H1 (cell line): ENCODE results near the gene SLC13A5. TPM values are rescaled to one million over a fixed set of nuclear protein-coding genes. Genes with fewer than 3 reads are reported as not detected.
"Not testable (repeated sequence)": the region's sequence is repeated elsewhere in the genome, so short reads cannot be mapped to it uniquely, and the experiment has no call there.

ENCODE experiments used
- CTCF ChIA-PET: fragments of 300-600 bp; sonication (Branson Sonifier 250); formaldehyde crosslinking; loops from one replicate; lab custom pipeline; 2021; ENCODE audit not compliant: partially characterized antibody; lab: Charles Lee
- POLR2A ChIA-PET: fragments of 300-600 bp; sonication (Branson Sonifier 250); formaldehyde crosslinking; loops from one replicate; lab custom pipeline; 2021; ENCODE audit warnings: inconsistent platforms; ENCODE audit not compliant: partially characterized antibody; lab: Charles Lee
- DNase-seq, 2 experiments: peaks; one replicate each; pipeline versions ENCODE4 v3.0.0 to v3.0.0-alpha.2; 2010 to 2022; ENCODE audit warnings: low spot score in 2 of 2, low read depth in 1 of 2, mixed read lengths in 1 of 2
- FAIRE-seq: peaks from 2 replicates; lab custom pipeline; 2011; peaks lifted over from hg19 to GRCh38; lab: Jason Lieb, UNC
- H2AFZ ChIP-seq: 2 replicates; pipeline ENCODE4 v1.8.1; 2012; ENCODE audit warnings: low read length, inconsistent platforms
- H2AK5ac ChIP-seq: 2 replicates; pipeline ENCODE4 v1.6.1; 2013; ENCODE audit warnings: low read depth, low read length
- H2BK120ac ChIP-seq: replicated peaks from 2 replicates; pipeline ENCODE3; 2013; ENCODE audit warnings: low read depth, low read length, inconsistent platforms
- H2BK12ac ChIP-seq: 2 replicates; pipeline ENCODE4 v1.6.1; 2013; ENCODE audit warnings: low read depth, low read length
- H2BK15ac ChIP-seq: 2 replicates; pipeline ENCODE4 v1.6.1; 2013; ENCODE audit warnings: low read length
- H2BK20ac ChIP-seq: 2 replicates; pipeline ENCODE4 v1.6.1; 2013; ENCODE audit warnings: low read length
- H2BK5ac ChIP-seq: 2 replicates; pipeline ENCODE4 v1.6.1; 2013; ENCODE audit warnings: low read depth, low read length
- H3K14ac ChIP-seq: 2 replicates; pipeline ENCODE4 v1.6.1; 2013; ENCODE audit warnings: inconsistent platforms; ENCODE audit not compliant: insufficient read length
- H3K18ac ChIP-seq: 2 replicates; pipeline ENCODE4 v1.6.1; 2013; ENCODE audit warnings: low read length; ENCODE audit errors: extremely low read depth
- H3K23ac ChIP-seq: 2 replicates; pipeline ENCODE4 v1.6.1; 2013; ENCODE audit warnings: inconsistent platforms; ENCODE audit not compliant: insufficient read length
- H3K23me2 ChIP-seq: 2 replicates; pipeline ENCODE4 v1.6.1; 2013; ENCODE audit warnings: low read depth, low read length
- H3K27ac ChIP-seq: 2 replicates; pipeline ENCODE4 v1.6.1; 2011; ENCODE audit warnings: low read depth, low read length, inconsistent platforms
- H3K27me3 ChIP-seq, 4 experiments: replicated peaks in 1 of 4; 1 replicate in 1 of 4; 2 replicates in 3 of 4; pipeline versions ENCODE4 v1.6.1 to v1.8.1; 2011 to 2013; ENCODE audit warnings: low read length in 3 of 4, mild to moderate bottlenecking in 3 of 4, inconsistent platforms in 2 of 4, mixed read lengths in 2 of 4, moderate library complexity in 1 of 4; ENCODE audit not compliant: control insufficient read depth in 3 of 4, insufficient read depth in 3 of 4; ENCODE audit errors: extremely low read depth in 1 of 4
- H3K36me3 ChIP-seq, 4 experiments: 2 replicates each; pipeline versions ENCODE4 v1.6.1 to v1.8.1; 2011 to 2013; ENCODE audit warnings: mild to moderate bottlenecking in 4 of 4, low read length in 3 of 4, moderate library complexity in 2 of 4, control low read depth in 1 of 4, inconsistent platforms in 1 of 4; ENCODE audit not compliant: insufficient read depth in 4 of 4, control insufficient read depth in 2 of 4
- H3K4ac ChIP-seq: replicated peaks from 2 replicates; pipeline ENCODE3; 2013; ENCODE audit warnings: low read length, low read depth, mixed read lengths, inconsistent platforms; ENCODE audit not compliant: insufficient read length
- H3K4me1 ChIP-seq, 4 experiments: replicated peaks in 1 of 4; 1 replicate in 1 of 4; 2 replicates in 3 of 4; pipeline versions ENCODE4 v1.6.1 to v1.8.1; 2011 to 2013; ENCODE audit warnings: low read length in 3 of 4, inconsistent platforms in 2 of 4, mixed read lengths in 1 of 4; ENCODE audit not compliant: insufficient read depth in 4 of 4, control insufficient read depth in 3 of 4
- H3K4me2 ChIP-seq, 2 experiments: 2 replicates each; pipeline versions ENCODE4 v1.6.1 to v1.8.1; 2011 to 2013; ENCODE audit warnings: low read depth in 2 of 2, low read length in 2 of 2, control low read depth in 1 of 2, inconsistent platforms in 1 of 2, mild to moderate bottlenecking in 1 of 2; ENCODE audit not compliant: insufficient read depth in 1 of 2
- H3K4me3 ChIP-seq, 4 experiments: fragments of 200-600, 300-600 bp in 1 of 4; sonication (generic), shearing (Covaris generic), sonication (Bioruptor Twin) in 1 of 4; 2 replicates each; pipeline versions ENCODE4 v1.5.1 to v1.8.1; 2011 to 2016; ENCODE audit warnings: low read length in 4 of 4, low read depth in 3 of 4, control low read depth in 2 of 4, inconsistent platforms in 2 of 4, mild to moderate bottlenecking in 2 of 4, mixed read lengths in 1 of 4, moderate library complexity in 1 of 4; ENCODE audit not compliant: insufficient read depth in 2 of 4; ENCODE audit errors: extremely low read depth in 1 of 4
- H3K56ac ChIP-seq: replicated peaks from 2 replicates; pipeline ENCODE3; 2013; ENCODE audit warnings: low read depth, mild to moderate bottlenecking, mixed read lengths, low read length, inconsistent platforms; ENCODE audit not compliant: insufficient read length
- H3K79me1 ChIP-seq: 2 replicates; pipeline ENCODE4 v1.6.1; 2013; ENCODE audit warnings: low read depth, low read length, control low read depth
- H3K79me2 ChIP-seq, 2 experiments: 2 replicates each; pipeline versions ENCODE4 v1.6.1 to v1.8.1; 2012 to 2013; ENCODE audit warnings: low read length in 2 of 2, mild to moderate bottlenecking in 2 of 2, inconsistent platforms in 1 of 2; ENCODE audit not compliant: insufficient read depth in 2 of 2, control insufficient read depth in 1 of 2
- H3K9ac ChIP-seq, 4 experiments: replicated peaks in 1 of 4; 1 replicate in 1 of 4; 2 replicates in 3 of 4; pipeline versions ENCODE4 v1.6.1 to v1.8.1; 2011 to 2013; ENCODE audit warnings: low read depth in 3 of 4, low read length in 3 of 4, control low read depth in 2 of 4, mild to moderate bottlenecking in 2 of 4, moderate library complexity in 2 of 4, inconsistent platforms in 1 of 4; ENCODE audit errors: extremely low read depth in 1 of 4
- H3K9me3 ChIP-seq, 2 experiments: 2 replicates each; pipeline versions ENCODE4 v1.6.1 to v1.8.1; 2012 to 2013; ENCODE audit warnings: mild to moderate bottlenecking in 2 of 2, moderate library complexity in 2 of 2, control low read depth in 1 of 2, inconsistent platforms in 1 of 2, low read depth in 1 of 2, low read length in 1 of 2, mixed read lengths in 1 of 2; ENCODE audit not compliant: insufficient read depth in 2 of 2
- H4K20me1 ChIP-seq, 2 experiments: replicated peaks in 1 of 2; 2 replicates each; pipeline versions ENCODE3 to v1.8.1; 2011 to 2013; ENCODE audit warnings: inconsistent platforms in 2 of 2, low read length in 2 of 2, mild to moderate bottlenecking in 1 of 2; ENCODE audit not compliant: insufficient read depth in 2 of 2, control insufficient read depth in 1 of 2
- H4K5ac ChIP-seq: 2 replicates; pipeline ENCODE4 v1.6.1; 2013; ENCODE audit warnings: low read length, low read depth, mixed read lengths, inconsistent platforms; ENCODE audit not compliant: insufficient read length
- H4K8ac ChIP-seq: 2 replicates; pipeline ENCODE4 v1.8.0; 2013; ENCODE audit warnings: mild to moderate bottlenecking, moderate library complexity, low read length, inconsistent platforms; ENCODE audit not compliant: insufficient read depth; ENCODE audit errors: extremely low read depth
- H4K91ac ChIP-seq: replicated peaks from 2 replicates; pipeline ENCODE3; 2013; ENCODE audit warnings: low read length, mixed read lengths, inconsistent platforms; ENCODE audit not compliant: insufficient read length
- EZH2 ChIP-seq: fragments of 200-600 bp; sonication (generic); IDR thresholded peaks from 2 replicates; pipeline ENCODE4 v1.7.1; 2012; ENCODE audit warnings: low read depth, mild to moderate bottlenecking, moderate library complexity, low read length, inconsistent platforms; ENCODE audit not compliant: severe bottlenecking
- SUZ12 ChIP-seq: fragments of 200-600 bp; sonication (generic); IDR thresholded peaks from 2 replicates; pipeline ENCODE4 v1.6.1; 2012; ENCODE audit warnings: mild to moderate bottlenecking, inconsistent platforms, low read length, moderate library complexity, mixed read lengths
- WGBS, 2 experiments: shearing (Covaris generic) in 1 of 2; methylation state at CpG; one replicate each; pipeline versions ENCODE4 v1.1.6 to v1.1.7; 2013 to 2015; ENCODE audit warnings: low lambda C conversion rate in 2 of 2, mixed read lengths in 2 of 2, inconsistent platforms in 1 of 2, low coverage in 1 of 2, missing lambda C conversion rate in 1 of 2; ENCODE audit not compliant: insufficient replicate concordance in 2 of 2, insufficient coverage in 1 of 2, insufficient read length in 1 of 2; ENCODE audit errors: extremely low coverage in 1 of 2, missing lambda C conversion rate in 1 of 2; 5-methylcytosine and 5-hydroxymethylcytosine counted together
- polyA plus RNA-seq, 7 experiments: library from polyadenylated mRNA; depleted of rRNA in 3 of 7; stranded (reverse) in 5 of 7; unstranded in 2 of 7; fragments of >200 nt in 5 of 7; fragments of 200-250 nt in 2 of 7; gene quantifications; 1 replicate in 5 of 7; 2 replicates in 1 of 7; 4 replicates in 1 of 7; pipeline versions ENCODE4 v1.2.1 to v1.2.3, GENCODE V29; 2011 to 2013; ENCODE audit warnings: missing spikeins in 2 of 7, mixed read lengths in 2 of 7
- total RNA-seq: library from RNA; stranded (reverse); fragmentation: NEBNext Ultra II Directional; extraction: Animal tissue kit (Norgen Biotek cat#: 25700); gene quantifications from 2 replicates; pipeline ENCODE4 v1.2.1, GENCODE V29; 2021

The SLC13A5 gene
- total and polyA plus RNA-seq, 2 of the 8 experiments (the other 6 are each of a cell fraction or from before 2014, with no cell fraction given), result 2.1 to 2.6 TPM

GRCh38 chr17:6655732-6656361 lies 57.3 kb downstream of the SLC13A5 start:
- H2BK20ac ChIP-seq, CTCF ChIA-PET, H3K9me3 ChIP-seq, H4K20me1 ChIP-seq, H3K14ac ChIP-seq, H3K36me3 ChIP-seq, H3K56ac ChIP-seq, H4K5ac ChIP-seq, H3K27ac ChIP-seq, H4K91ac ChIP-seq, H4K8ac ChIP-seq, H3K9ac ChIP-seq, H2BK12ac ChIP-seq, H3K79me2 ChIP-seq, H2BK5ac ChIP-seq, H2AK5ac ChIP-seq, H2BK120ac ChIP-seq, H3K23ac ChIP-seq, H3K18ac ChIP-seq, DNase-seq, H2BK15ac ChIP-seq, H3K4ac ChIP-seq, H3K79me1 ChIP-seq, H2AFZ ChIP-seq, POLR2A ChIA-PET: not testable (repeated sequence)
- Histone ChIP-seq H3K4me2 (peak overlapping the region; percentile 83 to 93), H3K4me3 (peak overlapping the region; percentile 19 to 59 (median 36); a peak in 5 of 8 replicates), H3K27me3 (peaks cover 4 to 45% (median 31%) of the 10 kb centered on the region in 4 experiments), H3K4me1 (peaks cover 3 to 26% (median 16%) of the 10 kb centered on the region in 4 experiments), H3K23me2 (peaks cover 19% of the 10 kb centered on the region)
- WGBS, 2 experiments, result 2% methylated on average over 7 of the region's 41 CpGs; no CpG with 5 or more reads in 1 of the 2 experiments
- TF ChIP-seq EZH2 (peak; percentile 2), SUZ12 (peak; percentile 21)
- FAIRE-seq, result peak; percentile 87
